Left lobe of liver (tissue), 2 donors: ENCODE measurements around the gene MAGEA9. TPM values are rescaled to one million over a fixed set of nuclear protein-coding genes. Genes with fewer than 3 reads are reported as not detected.
"Not testable (repeated sequence)": the region's sequence is repeated elsewhere in the genome, so short reads cannot be mapped to it uniquely, and the experiment has no call there.

Experiments
- ATAC-seq: fragments of 200-7000 bp; cut with Tn5 transposase; one replicate; pipeline ENCODE4 v1.9.1; 2020; ENCODE audit warnings: mild to moderate bottlenecking, moderate library complexity
- DNase-seq: peaks from one replicate; pipeline ENCODE4 v3.0.0-alpha.2; 2020; ENCODE audit warnings: low spot score
- total RNA-seq: library from RNA; stranded (reverse); gene quantifications from one replicate; pipeline ENCODE4 v1.2.1, GENCODE V29; 2021
- donor health status: DM: no; HTN: no; CAD: no; lungs with moderate emphysema.
- donor health status: DM: no; HTN: yes; CAD: no.

The MAGEA9 gene, protein sequence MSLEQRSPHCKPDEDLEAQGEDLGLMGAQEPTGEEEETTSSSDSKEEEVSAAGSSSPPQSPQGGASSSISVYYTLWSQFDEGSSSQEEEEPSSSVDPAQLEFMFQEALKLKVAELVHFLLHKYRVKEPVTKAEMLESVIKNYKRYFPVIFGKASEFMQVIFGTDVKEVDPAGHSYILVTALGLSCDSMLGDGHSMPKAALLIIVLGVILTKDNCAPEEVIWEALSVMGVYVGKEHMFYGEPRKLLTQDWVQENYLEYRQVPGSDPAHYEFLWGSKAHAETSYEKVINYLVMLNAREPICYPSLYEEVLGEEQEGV
- total RNA-seq: not detected

DNA sequence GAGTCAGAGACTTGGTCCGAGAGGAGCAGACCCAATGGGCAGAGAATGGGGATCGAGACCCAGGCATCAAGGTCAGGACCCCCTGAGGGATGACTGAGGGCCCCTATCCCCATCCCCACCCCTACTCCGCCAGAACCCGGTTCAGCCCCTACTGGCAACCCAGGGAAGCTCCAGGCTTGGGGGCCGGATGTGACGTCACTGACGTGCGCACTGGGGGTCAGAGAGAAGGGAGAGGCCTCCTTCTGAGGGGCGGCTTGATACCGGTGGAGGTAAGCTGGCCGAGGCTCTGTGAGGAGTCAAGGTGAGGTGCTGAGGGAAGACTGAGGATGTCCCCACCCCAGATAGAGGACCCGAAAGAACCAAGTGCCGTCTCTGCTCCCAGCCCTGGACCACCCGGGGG lies at the start of gene MAGEA9:
Gene MAGEA9, plus strand, starts transcription at position 204 of the 400 bp plus-strand sequence. CDS start 4,281 bp downstream, outside the sequence.
- ATAC-seq, DNase-seq: not testable (repeated sequence)

DNA sequence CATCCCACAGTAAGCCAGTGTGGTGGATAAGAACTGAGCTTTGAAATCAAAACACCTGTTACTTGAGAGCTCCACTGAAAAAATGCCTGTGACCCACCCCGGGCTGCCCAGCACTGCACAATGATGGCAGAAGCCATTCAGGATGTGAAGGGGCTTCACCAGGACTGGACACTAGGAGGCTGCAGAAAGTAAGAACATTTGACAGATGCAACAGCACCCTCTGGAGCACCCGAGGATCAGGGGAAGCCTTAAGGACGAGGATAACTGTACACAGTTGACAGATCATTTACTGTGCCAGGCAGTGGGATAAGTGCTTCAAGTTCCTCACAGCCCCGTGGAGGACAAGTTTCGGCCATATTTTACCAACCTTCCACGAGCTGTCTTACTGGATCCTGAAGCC lies 39.5 kb upstream of the MAGEA9 start:
- not testable (repeated sequence) for ATAC-seq, DNase-seq

GRCh38 chrX:149746390-149747007 lies 35.2 kb upstream of the MAGEA9 start:
- peak; percentile 52 for ATAC-seq
- DNase-seq: not testable (repeated sequence)

DNA sequence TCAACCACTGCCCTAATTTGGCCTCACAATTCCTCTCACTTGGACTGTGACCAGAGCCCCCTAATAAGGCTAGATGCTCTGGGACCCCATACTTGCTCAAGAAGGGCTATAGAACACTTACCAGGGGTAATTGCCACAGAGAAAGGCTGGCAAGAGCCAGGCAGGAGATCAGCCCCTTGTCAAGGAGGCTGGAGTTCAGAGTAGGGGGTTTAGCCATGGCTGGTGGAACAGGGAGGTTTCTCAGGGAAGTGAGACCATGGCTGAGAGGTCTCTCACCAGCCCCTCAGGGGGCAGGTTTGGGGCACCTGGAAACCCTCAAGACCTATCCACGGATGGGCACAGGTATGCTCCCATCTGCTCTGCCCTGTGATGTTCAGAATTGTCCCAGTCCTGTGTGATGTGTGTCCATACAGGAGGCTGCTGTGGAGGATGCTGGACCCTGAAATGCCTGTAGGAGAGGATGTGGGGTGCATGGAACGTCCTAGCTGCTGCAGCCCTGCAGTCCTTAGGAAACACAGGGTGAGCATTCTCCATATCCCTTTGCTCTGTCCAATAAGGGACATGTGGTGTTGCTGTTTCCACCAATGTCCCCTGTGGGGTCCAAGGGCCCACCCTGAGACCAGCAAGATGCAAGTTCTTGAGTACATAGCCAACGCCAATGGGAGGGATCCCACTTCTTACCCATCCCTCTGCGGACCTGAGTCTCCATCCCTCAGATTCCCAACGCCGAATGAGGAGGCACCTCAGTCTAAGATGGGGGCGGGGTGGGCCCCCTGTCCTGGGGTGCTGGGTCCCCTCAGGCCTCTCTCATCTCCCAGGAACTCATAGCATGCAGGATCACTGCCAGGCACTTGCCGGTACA lies 24.3 kb upstream of the MAGEA9 start:
- no peak for ATAC-seq
- DNase-seq: no peak

DNA sequence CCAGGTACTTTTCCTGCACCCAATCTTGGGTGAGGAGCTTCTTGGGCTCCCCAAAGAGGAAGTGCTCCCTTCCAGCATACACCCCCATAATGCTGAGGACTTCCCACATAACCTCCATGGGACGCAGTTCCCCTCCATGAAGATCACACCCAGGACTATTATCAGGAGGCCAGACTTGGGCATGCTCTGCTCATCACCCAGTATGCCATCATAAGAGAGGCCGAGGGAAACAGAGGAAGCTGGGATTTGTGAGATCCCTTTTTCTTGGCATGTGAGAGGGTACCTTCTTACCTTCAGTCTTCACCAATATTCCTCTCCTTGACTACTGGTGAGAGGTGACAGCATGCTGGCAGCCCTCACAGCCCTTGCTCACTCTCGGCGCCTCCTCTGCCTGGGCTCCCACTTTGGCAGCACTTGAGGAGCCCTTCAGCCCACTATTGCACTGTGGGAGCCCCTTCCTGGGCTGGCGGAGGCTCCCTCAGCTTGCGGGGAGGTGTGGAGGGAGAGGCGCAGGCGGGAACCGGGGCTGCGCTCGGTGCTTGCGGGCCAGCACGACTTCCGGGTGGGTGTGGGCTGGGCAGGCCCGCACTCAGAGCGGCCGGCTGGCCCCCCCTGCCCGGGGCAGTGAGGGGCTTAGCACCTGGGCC lies 23.5 kb upstream of the MAGEA9 start:
- no peak for ATAC-seq
- DNase-seq: no peak

GRCh38 chrX:149758715-149759078 lies 23.0 kb upstream of the MAGEA9 start:
- ATAC-seq, DNase-seq: not testable (repeated sequence)

DNA sequence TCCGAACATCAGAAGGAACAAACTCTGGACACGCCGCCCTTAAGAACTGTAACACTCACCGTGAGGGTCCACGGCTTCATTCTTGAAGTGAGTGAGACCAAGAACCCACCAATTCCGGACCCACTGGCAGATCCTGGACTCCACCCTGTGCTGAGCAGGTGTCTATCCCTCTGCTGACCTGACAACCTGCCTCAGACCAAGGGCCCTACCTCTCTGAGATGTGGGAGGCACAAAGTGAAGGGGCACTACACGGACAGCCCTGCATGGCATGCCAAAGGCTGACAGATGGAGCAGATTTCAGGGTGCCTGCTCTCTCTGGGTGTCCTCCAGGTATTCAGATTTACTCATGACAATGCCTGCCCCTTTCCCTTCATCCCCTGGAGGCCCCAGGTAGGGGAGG lies 21.9 kb upstream of the MAGEA9 start:
- no peak for ATAC-seq
- DNase-seq: no peak

- DNase-seq: no peak
Observed at GRCh38 chrX:149760965-149761364, 20.8 kb upstream of the MAGEA9 start.

GRCh38 chrX:149761858-149762674 lies 19.7 kb upstream of the MAGEA9 start:
- DNase-seq, ATAC-seq: not testable (repeated sequence)

More at GRCh38 chrX:149760965-149761364, 20.8 kb upstream of the MAGEA9 start:
- no peak for ATAC-seq

DNA sequence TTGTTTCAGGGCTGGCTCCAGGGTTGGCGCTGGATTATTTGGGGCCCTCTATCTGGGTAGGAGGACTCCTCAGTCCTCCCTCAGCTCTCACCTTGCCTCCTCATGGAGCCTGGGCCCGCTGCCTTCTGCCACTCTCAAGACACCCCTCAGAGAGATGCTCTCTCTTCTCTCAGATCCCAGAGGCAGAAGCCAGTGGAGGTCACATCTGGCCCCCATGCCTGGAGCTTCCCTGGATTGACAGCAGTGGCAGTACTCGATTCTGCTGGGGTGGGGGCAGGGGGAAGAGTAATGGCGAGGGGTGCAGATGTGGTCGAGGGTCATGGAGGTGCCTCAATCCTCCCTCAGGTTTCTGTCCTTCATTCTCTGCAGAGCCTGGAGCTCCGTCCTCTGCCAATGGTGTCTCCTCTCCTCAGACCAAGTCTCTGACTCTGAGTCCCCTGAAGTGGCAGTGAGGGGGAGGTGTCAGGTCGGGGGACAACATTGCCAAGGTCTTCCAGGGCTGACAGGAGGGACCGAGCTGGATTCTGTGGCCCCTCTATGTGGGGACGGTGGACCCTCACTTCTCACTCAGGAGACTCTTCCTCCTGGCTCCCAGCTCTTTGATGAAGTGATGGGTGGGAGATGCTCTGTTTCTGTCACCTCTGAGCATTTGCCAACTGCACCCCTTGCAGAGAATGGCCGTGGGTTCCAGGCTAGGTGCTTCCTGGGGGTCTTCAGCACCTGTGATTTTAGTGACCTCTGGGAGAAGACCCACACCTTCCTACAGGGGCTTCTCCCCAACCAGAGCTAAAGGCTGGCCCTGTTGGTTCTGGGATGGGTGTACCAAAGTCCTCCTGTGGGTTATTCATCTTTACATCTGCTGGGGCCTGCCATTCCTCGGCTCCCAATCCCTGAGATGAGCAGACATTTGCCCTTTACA lies 18.8 kb upstream of the MAGEA9 start:
- ATAC-seq (no peak), DNase-seq (no peak)

DNA sequence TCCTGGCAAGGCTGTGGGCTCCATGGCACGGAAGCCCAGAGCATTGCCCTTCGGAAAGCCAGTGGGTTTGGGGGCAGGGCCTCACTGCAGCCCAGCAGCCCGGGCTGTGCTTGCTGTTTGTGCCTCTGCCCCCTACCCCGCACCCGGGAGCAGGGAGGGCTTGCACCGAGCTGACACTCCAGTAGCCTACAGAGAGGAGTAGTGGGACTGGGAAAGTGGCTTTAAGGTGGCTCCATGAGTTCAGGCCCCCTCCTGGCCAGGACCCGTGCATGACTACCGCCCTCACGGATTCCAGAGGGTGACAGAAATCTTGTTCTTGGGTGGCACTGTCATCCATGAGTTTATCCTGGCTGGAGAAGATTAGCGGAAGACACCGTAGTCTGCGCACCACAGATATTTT lies 11.4 kb upstream of the MAGEA9 start:
- not testable (repeated sequence) for ATAC-seq, DNase-seq

DNA sequence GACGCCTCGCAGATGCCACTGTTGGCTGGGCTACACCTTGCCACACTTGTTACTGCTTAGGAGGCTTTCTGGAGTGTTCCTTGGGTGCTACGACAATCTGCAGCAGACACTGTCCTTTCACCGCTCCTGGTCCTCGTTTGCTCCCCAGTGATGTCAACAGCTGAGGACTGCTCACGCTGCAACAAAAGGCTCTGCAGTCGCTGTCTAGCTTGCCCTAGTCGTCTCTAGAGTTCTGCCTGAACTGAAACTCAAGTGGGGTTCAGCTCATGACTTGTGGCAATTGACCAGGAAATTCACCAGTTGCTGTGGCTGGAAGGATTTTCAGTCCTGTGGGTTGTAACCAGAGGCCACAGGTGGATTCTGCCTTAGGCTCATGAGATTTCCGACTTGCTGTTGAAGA lies 8.7 kb upstream of the MAGEA9 start:
- ATAC-seq, DNase-seq: not testable (repeated sequence)

DNA sequence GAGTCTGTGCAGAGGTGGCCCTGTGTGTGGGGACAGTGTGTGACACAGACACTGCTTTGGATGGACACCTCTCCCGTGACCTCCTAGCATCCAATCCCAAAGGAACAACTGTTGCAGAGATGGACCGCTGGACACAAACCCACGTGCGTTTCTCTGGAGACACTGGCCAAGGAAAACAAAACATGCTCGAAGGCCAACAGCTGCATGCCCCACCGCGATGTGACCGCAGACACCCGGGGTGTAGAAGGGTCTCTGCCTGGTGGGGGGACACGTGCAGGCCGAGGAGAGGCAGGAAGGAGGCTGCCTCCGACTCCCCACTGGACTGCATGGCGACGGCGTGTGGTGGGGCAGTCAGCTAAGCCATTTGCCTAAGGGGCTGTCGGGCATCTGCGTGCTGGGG lies 8.0 kb upstream of the MAGEA9 start, which contains the start of gene HSFX1:
Gene HSFX1, plus strand, starts transcription at position 301 of the 400 bp plus-strand sequence. CDS start 614 bp downstream, outside the sequence.
- not testable (repeated sequence) for ATAC-seq

DNA sequence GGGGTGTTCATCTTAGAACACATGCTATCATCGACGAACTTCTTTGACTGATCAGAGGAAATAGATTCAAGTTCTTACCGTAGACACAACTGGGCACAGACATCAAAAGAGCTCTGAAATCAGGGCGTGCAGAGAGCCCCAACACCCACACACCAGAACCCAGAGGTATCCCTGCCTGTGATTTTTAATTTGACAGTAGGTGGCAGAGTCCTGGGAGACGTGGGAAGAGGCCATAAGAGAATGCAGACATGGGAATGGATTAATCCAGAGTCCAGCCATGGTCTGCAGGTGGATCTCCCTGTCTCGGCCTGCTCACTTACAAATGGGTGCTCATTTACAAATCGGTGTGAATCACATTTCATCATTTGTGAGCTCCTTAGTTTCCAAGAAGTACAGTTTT lies 3.7 kb upstream of the MAGEA9 start:
- ATAC-seq, DNase-seq: not testable (repeated sequence)

More for the DNA sequence above, 8.0 kb upstream of the MAGEA9 start, which contains the start of gene HSFX1:
- not testable (repeated sequence) for DNase-seq

DNA sequence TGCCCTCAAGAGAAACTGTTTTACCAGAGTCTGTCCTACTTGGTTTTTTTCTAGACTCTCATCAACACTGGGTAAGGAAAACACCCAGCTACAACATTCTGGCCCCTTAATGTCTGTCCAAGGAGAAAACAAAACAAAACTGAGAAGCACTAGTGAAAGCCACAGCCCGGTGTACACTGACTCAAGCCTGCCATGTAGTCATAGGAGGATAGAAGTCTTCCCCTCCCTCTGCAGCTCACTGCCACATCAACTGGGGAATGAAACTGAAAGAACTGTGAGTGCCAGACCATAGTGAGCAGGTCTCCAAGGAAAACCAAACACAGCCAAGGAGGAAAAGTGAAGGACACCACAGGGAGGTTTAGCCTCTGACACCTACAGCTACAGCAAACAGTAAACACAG lies 13.8 kb downstream of the MAGEA9 start:
- not testable (repeated sequence) for DNase-seq, ATAC-seq

GRCh38 chrX:149799095-149799714 lies 17.5 kb downstream of the MAGEA9 start:
- no peak for ATAC-seq
- DNase-seq: no peak

DNA sequence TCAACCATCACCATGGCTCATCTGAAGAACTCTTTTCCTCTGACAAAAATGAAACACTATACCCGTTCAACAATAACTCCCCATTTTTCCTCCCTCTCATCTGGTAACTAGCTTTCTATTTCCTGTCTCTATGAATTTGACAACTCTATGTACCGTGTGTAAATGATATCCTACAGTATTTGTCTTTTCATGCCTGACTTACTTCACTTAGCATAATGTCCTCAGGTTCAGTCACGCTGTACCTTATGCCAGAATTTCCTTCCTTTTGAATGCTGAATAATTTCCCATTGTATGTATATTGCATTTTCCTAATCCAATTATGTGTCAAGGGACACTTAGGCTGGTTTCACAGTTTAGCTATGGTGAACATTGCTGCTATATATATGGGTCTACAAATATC lies 18.2 kb downstream of the MAGEA9 start:
- no peak for ATAC-seq
- DNase-seq: no peak

DNA sequence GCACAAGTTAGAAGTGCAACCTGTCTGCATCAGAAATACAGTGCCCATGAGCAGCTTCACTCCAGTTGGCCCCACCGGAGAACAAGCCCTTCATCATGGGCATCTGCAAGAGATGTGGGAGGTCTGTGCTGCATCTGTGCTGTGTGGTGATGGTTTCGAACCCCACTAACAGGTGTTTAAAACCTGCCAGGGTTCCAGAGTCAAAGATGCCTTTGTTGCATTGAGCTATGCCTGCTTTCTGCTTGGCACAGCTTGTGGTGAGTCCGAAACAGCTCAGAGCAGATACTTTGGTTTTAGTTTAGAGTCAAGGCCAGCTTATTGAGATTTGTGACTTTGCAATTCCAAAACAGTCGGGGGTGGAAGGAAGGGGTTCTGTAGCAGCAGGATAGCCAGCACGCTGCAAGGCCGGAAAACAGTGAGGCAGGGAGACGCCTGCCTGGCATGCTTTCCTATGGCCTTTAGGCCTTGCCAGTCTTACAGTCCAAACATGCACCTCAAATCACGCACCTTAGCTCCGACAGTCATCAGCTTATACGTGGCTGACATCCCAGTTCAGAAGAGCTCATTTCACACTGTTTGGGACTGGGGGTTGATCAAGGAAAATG lies 21.8 kb downstream of the MAGEA9 start:
- ATAC-seq: no peak
- DNase-seq: no peak
